NCI-H1092 (cell line): ENCODE results near the gene PPME1.

ENCODE experiments used
- DNase-seq: peaks from one replicate; lab custom pipeline; 2025; lab: John Stamatoyannopoulos, UW

PPME1 gene

GRCh38 chr11:74159642-74160041 is 11.4 kb upstream of the PPME1 start:
- no peak for DNase-seq

- DNase-seq: no peak
Observed at GRCh38 chr11:74162681-74163467, 8.2 kb upstream of the PPME1 start.

GRCh38 chr11:74168838-74169237 is 2.3 kb upstream of the PPME1 start:
- no peak for DNase-seq

- no peak for DNase-seq
Observed at GRCh38 chr11:74169738-74170458, 1.2 kb upstream of the PPME1 start.

- no peak for DNase-seq
Observed at GRCh38 chr11:74171630-74171968, 510 bp downstream of the PPME1 start.

- no peak for DNase-seq
Observed at GRCh38 chr11:74171997-74172396, 908 bp downstream of the PPME1 start.

GRCh38 chr11:74175920-74176319 is 4.8 kb downstream of the PPME1 start:
- no peak for DNase-seq

GRCh38 chr11:74179234-74180052 is 8.4 kb downstream of the PPME1 start:
- DNase-seq: no peak

GRCh38 chr11:74182635-74183034 is 11.5 kb downstream of the PPME1 start:
- no peak for DNase-seq

- no peak for DNase-seq
Observed at GRCh38 chr11:74185285-74185684, 14.2 kb downstream of the PPME1 start.

- no peak for DNase-seq
Observed at GRCh38 chr11:74185695-74186094, 14.6 kb downstream of the PPME1 start.

GRCh38 chr11:74195828-74196227 is 24.7 kb downstream of the PPME1 start:
- no peak for DNase-seq

- no peak for DNase-seq
Observed at GRCh38 chr11:74196781-74197486, 25.8 kb downstream of the PPME1 start.

GRCh38 chr11:74203966-74204365 is 32.9 kb downstream of the PPME1 start:
- DNase-seq: no peak

- DNase-seq: no peak
Observed at GRCh38 chr11:74204701-74205100, 33.6 kb downstream of the PPME1 start.

GRCh38 chr11:74205181-74205580 is 34.1 kb downstream of the PPME1 start:
- DNase-seq: no peak

- no peak for DNase-seq
Observed at GRCh38 chr11:74206746-74207145, 35.7 kb downstream of the PPME1 start.

- no peak for DNase-seq
Observed at GRCh38 chr11:74208507-74208906, 37.4 kb downstream of the PPME1 start.

- no peak for DNase-seq
Observed at GRCh38 chr11:74212533-74212932, 41.4 kb downstream of the PPME1 start.

- DNase-seq: no peak
Observed at GRCh38 chr11:74220376-74220775, 49.3 kb downstream of the PPME1 start.

GRCh38 chr11:74221816-74222215 is 50.7 kb downstream of the PPME1 start:
- no peak for DNase-seq

GRCh38 chr11:74225565-74225964 is 54.5 kb downstream of the PPME1 start:
- DNase-seq: no peak
